K562 (cell line): Measurements from ENCODE around the gene RPL28. TPM values are rescaled to one million over a fixed set of nuclear protein-coding genes. Genes with fewer than 3 reads are reported as not detected.

Source experiments
- ATAC-seq: fragments of 200-7000 bp; cut with Tn5 transposase; 3 replicates; pipeline ENCODE4 v1.9.1; 2020; ENCODE audit warnings: moderate library complexity
- BruUV-seq: library from RNA; stranded (reverse); fragments of 400-500 nt; replicated peaks from 2 replicates; lab custom pipeline; 2021; lab: Mats Ljungman, UMichigan
- CTCF ChIA-PET: fragments of 300-600 bp; formaldehyde crosslinking; extraction: SDS; loops from one replicate; lab custom pipeline; 2021; ENCODE audit warnings: low intra/inter-chr PET ratio; lab: Yijun Ruan, JAX
- POLR2A ChIA-PET: fragments of 300-600, 350-650 bp; sonication (Branson Sonifier 250); formaldehyde crosslinking; extraction: SDS; loops from one replicate; lab custom pipeline; 2021; ENCODE audit warnings: antibody characterized with exemption, inconsistent platforms; lab: Yijun Ruan, JAX
- DNase-seq, 4 experiments: peaks; one replicate each; pipeline versions ENCODE4 v3.0.0 to v3.0.0-alpha.2; 2011 to 2018; ENCODE audit warnings: low spot score in 3 of 4, mixed read lengths in 3 of 4; ENCODE audit errors: extremely low read depth in 1 of 4
- FAIRE-seq: peaks from 2 replicates; lab custom pipeline; 2011; peaks lifted over from hg19 to GRCh38; lab: Jason Lieb, UNC
- H2AFZ ChIP-seq: 2 replicates; pipeline ENCODE4 v1.6.0; 2011; ENCODE audit warnings: low read depth, low read length, control low read depth, inconsistent platforms
- H3K27ac ChIP-seq: fragments of 200-600 bp; 3 replicates; pipeline ENCODE4 v1.8.0; 2011; ENCODE audit warnings: low read depth, mild to moderate bottlenecking, control low read depth, inconsistent platforms, low read length, moderate library complexity, mixed read lengths; ENCODE audit errors: extremely low read depth
- H3K27me3 ChIP-seq, 2 experiments: fragments of 300-600 bp in 1 of 2; 2 replicates in 1 of 2; 3 replicates in 1 of 2; pipeline versions ENCODE4 v1.6.0 to v1.8.0; 2011; ENCODE audit warnings: inconsistent platforms in 2 of 2, low read length in 2 of 2, mild to moderate bottlenecking in 1 of 2, mixed read lengths in 1 of 2, moderate library complexity in 1 of 2; ENCODE audit not compliant: control insufficient read depth in 2 of 2, insufficient read depth in 2 of 2
- H3K36me3 ChIP-seq: fragments of 300-600 bp; 3 replicates; pipeline ENCODE4 v1.8.0; 2011; ENCODE audit warnings: mild to moderate bottlenecking, low read length, inconsistent platforms; ENCODE audit not compliant: control insufficient read depth, insufficient read depth
- H3K4me1 ChIP-seq, 2 experiments: fragments of 200-600 bp in 1 of 2; replicated peaks in 1 of 2; 2 replicates in 1 of 2; 3 replicates in 1 of 2; pipeline versions ENCODE4 v1.5.1 to v1.8.0; 2011; ENCODE audit warnings: inconsistent platforms in 2 of 2, low read length in 2 of 2, mild to moderate bottlenecking in 1 of 2, mixed read lengths in 1 of 2, moderate library complexity in 1 of 2; ENCODE audit not compliant: control insufficient read depth in 2 of 2, insufficient read depth in 2 of 2
- H3K4me2 ChIP-seq: 2 replicates; pipeline ENCODE4 v1.6.1; 2011; ENCODE audit warnings: low read length, control low read depth, inconsistent platforms, mixed read lengths; ENCODE audit not compliant: insufficient read depth
- H3K4me3 ChIP-seq: fragments of 200-600 bp; sonication (generic), shearing (Covaris generic); 2 replicates; pipeline ENCODE4 v1.5.1; 2016; ENCODE audit warnings: control low read depth, inconsistent platforms
- H3K79me2 ChIP-seq: fragments of 200-600 bp; 3 replicates; pipeline ENCODE4 v1.8.0; 2011; ENCODE audit warnings: low read length, inconsistent platforms; ENCODE audit not compliant: control insufficient read depth, insufficient read depth
- H3K9ac ChIP-seq, 2 experiments: 2 replicates each; pipeline versions ENCODE4 v1.6.0 to v1.6.1; 2011; ENCODE audit warnings: low read depth in 2 of 2, low read length in 2 of 2, control low read depth in 1 of 2, inconsistent platforms in 1 of 2, mild to moderate bottlenecking in 1 of 2, mixed read lengths in 1 of 2; ENCODE audit not compliant: insufficient read depth in 1 of 2
- H3K9me1 ChIP-seq: one replicate; pipeline ENCODE4 v1.6.0; 2011; ENCODE audit warnings: inconsistent platforms, mild to moderate bottlenecking, low read length, moderate library complexity; ENCODE audit not compliant: control insufficient read depth, insufficient read depth
- H3K9me3 ChIP-seq: replicated peaks from 2 replicates; pipeline ENCODE4 v1.5.1; 2011; ENCODE audit warnings: low read depth, low read length, inconsistent platforms; ENCODE audit not compliant: control insufficient read depth, insufficient read depth
- H4K20me1 ChIP-seq: replicated peaks from 2 replicates; pipeline ENCODE4 v1.6.1; 2011; ENCODE audit warnings: low read length, inconsistent platforms, mixed read lengths; ENCODE audit not compliant: control insufficient read depth, insufficient read depth
- ETV1 ChIP-seq: fragments of 450-650 bp; conservative IDR thresholded peaks from 2 replicates; pipeline ENCODE4 v1.6.1; 2016; ENCODE audit warnings: missing genetic modification characterization, control low read depth, low read depth, missing compliant biosample characterization
- FOXJ2 ChIP-seq: fragments of 200-800 bp; sonication (Bioruptor generic); IDR thresholded peaks from 2 replicates; pipeline ENCODE4 v1.6.1; 2016; ENCODE audit warnings: missing genetic modification characterization, missing compliant biosample characterization
- FOXM1 ChIP-seq, 2 experiments: fragments of 450-650 bp in 1 of 2; sonication (generic) in 1 of 2; formaldehyde crosslinking in 1 of 2; IDR thresholded peaks; 2 replicates each; pipeline versions ENCODE4 v1.6.1 to v1.9.0; 2017 to 2022; ENCODE audit warnings: low read depth in 2 of 2, mild to moderate bottlenecking in 2 of 2, missing genetic modification reagents in 1 of 2, moderate library complexity in 1 of 2
- ID3 ChIP-seq, 2 experiments: fragments of 250-450 bp in 1 of 2; fragments of 450-650 bp in 1 of 2; sonication (Bioruptor Pico) in 1 of 2; IDR thresholded peaks; 2 replicates each; pipeline versions ENCODE4 v1.6.1 to v1.8.0; 2016 to 2021; ENCODE audit warnings: mild to moderate bottlenecking in 2 of 2, moderate library complexity in 2 of 2, missing compliant biosample characterization in 1 of 2, missing genetic modification characterization in 1 of 2
- JUN ChIP-seq, 2 experiments: sonication (generic) in 1 of 2; formaldehyde crosslinking in 1 of 2; IDR thresholded peaks; 2 replicates each; pipeline versions ENCODE4 v1.6.1 to v1.8.0; 2012 to 2022; ENCODE audit warnings: borderline replicate concordance in 2 of 2, mild to moderate bottlenecking in 2 of 2, improper control_type of control experiment in 1 of 2, low read depth in 1 of 2, low read length in 1 of 2, missing genetic modification reagents in 1 of 2
- KLF16 ChIP-seq: IDR thresholded peaks from 2 replicates; pipeline ENCODE4 v1.6.1; 2016; ENCODE audit warnings: antibody characterized with exemption
- PML ChIP-seq: IDR thresholded peaks from 2 replicates; pipeline ENCODE4 v1.6.1; 2012; ENCODE audit warnings: low read length, inconsistent platforms
- POLR2AphosphoS5 ChIP-seq: IDR thresholded peaks from 2 replicates; pipeline ENCODE4 v1.6.1; 2011; ENCODE audit warnings: mild to moderate bottlenecking, low read depth, low read length, moderate library complexity; ENCODE audit not compliant: control insufficient read depth, insufficient read depth
- PTTG1 ChIP-seq: fragments of 450-650 bp; IDR thresholded peaks from 2 replicates; pipeline ENCODE4 v1.6.1; 2016; ENCODE audit warnings: low read depth, mild to moderate bottlenecking, missing genetic modification characterization, missing compliant biosample characterization
- SMARCA4 ChIP-seq: fragments of 450-650 bp; IDR thresholded peaks from 2 replicates; pipeline ENCODE4 v1.6.1; 2016
- TAF1 ChIP-seq: IDR thresholded peaks from 2 replicates; pipeline ENCODE4 v1.6.1; 2011; ENCODE audit warnings: mild to moderate bottlenecking, low read length, moderate library complexity; ENCODE audit not compliant: insufficient read depth, control insufficient read depth, severe bottlenecking; ENCODE audit errors: extremely low read depth
- TFAP4 ChIP-seq: sonication (generic); formaldehyde crosslinking; IDR thresholded peaks from 2 replicates; pipeline ENCODE4 v1.8.0; 2022; ENCODE audit warnings: missing genetic modification reagents, mild to moderate bottlenecking, moderate library complexity, borderline replicate concordance
- ZFP91 ChIP-seq: sonication (generic); formaldehyde crosslinking; IDR thresholded peaks from 2 replicates; pipeline ENCODE4 v1.8.0; 2022; ENCODE audit warnings: mild to moderate bottlenecking, missing genetic modification reagents
- ZFX ChIP-seq: sonication (generic); formaldehyde crosslinking; IDR thresholded peaks from 2 replicates; pipeline ENCODE4 v1.8.0; 2022; ENCODE audit warnings: mild to moderate bottlenecking, missing genetic modification reagents, moderate library complexity
- ZSCAN29 ChIP-seq: fragments of 450-650 bp; IDR thresholded peaks from 2 replicates; pipeline ENCODE4 v1.6.1; 2017
- WGBS: fragments of 100-300 bp; shearing (Covaris generic); methylation state at CpG from one replicate; pipeline ENCODE4 v1.1.6; 2016; ENCODE audit warnings: low coverage, mixed read lengths; ENCODE audit not compliant: insufficient coverage; ENCODE audit errors: missing lambda C conversion rate; 5-methylcytosine and 5-hydroxymethylcytosine counted together
- in situ Hi-C: fragments of 300-500 bp; cut with MboI; formaldehyde crosslinking; loops from 4 replicates; pipeline ENCODE4 v1.15.0; 2018; ENCODE audit warnings: inconsistent platforms, mixed read lengths
- intact Hi-C: fragments of 100-400 bp; cut with micrococcal nuclease; formaldehyde crosslinking; loops from 2 replicates; pipeline ENCODE4 v1.14.2; 2022
- polyA plus RNA-seq, 8 experiments: library from polyadenylated mRNA; depleted of rRNA in 4 of 8; stranded (reverse) in 5 of 8; unstranded in 3 of 8; fragments of >200 nt; fragmentation: Nextera tagmentation in 2 of 8; fragmentation: Illumina TruSeq in 1 of 8; extraction: Ambion mirVana in 2 of 8; extraction: Trizol in 1 of 8; gene quantifications; 2 replicates each; pipeline versions ENCODE4 v1.2.1 to v1.2.3, GENCODE V29; 2011 to 2014; ENCODE audit warnings: inconsistent platforms in 1 of 8, missing spikeins in 1 of 8
- total RNA-seq, 7 experiments: library from RNA; depleted of rRNA in 6 of 7; stranded (reverse); fragments of >200 nt in 6 of 7; fragmentation: Illumina TruSeq in 2 of 7; extraction: Trizol in 2 of 7; gene quantifications; 2 replicates each; pipeline versions ENCODE4 v1.2.1 to v1.2.3, GENCODE V29; 2011 to 2021; ENCODE audit warnings: low replicate concordance in 1 of 7

Gene RPL28
- total and polyA plus RNA-seq, 9 of the 15 experiments (the other 6 are each of a cell fraction or from before 2014, with no cell fraction given), result 124 to 3,106 (median 622) TPM

- FAIRE-seq, result no peak
- H3K79me2 ChIP-seq, result peaks cover 73% of the 10 kb centered on the region
- BruUV-seq, result TSS peak; percentile 68
- POLR2A ChIA-PET, result interaction anchor here (0.6 to 12.9 kb wide), 15 partner anchors 12 to 250 kb away, joined by 3 to 195 read pairs (median 3); partner anchors contain the start of genes HSPBP1, KMT5C and UBE2S
- peaks cover 47 to 61% of the 10 kb centered on the region in 2 experiments for H3K4me1 ChIP-seq
- CTCF ChIA-PET, result no interaction called here
- H3K9me1 ChIP-seq, result peaks cover 16% of the 10 kb centered on the region
- peak overlapping the region; percentile 94 for H3K4me2 ChIP-seq
- peak overlapping the region; percentile 94 to 97 for H3K9ac ChIP-seq
- H4K20me1 ChIP-seq, result peaks cover 41% of the 10 kb centered on the region
- WGBS, result 2% methylated on average over 33 of the region's 34 CpGs
- in situ Hi-C loops, result no loop called here
- peak overlapping the region; percentile 77 for H3K4me3 ChIP-seq
- H3K36me3 ChIP-seq, result peaks cover 42% of the 10 kb centered on the region
- H3K27ac ChIP-seq, result peak overlapping the region; percentile 97
- peak overlapping the region; percentile 99 for H2AFZ ChIP-seq
- peak; percentile 87 for ATAC-seq
- H3K9me3 ChIP-seq, result no peaks in the 10 kb centered on the region; the same call in 1 of the 2 replicates
- intact Hi-C loops, result loop anchor here (2.0 to 5.0 kb wide), 3 partner anchors 67 to 168 kb away; no protein-coding TSS in a partner anchor
- DNase-seq, result peak; percentile 77 to 96 (median 85)
- H3K27me3 ChIP-seq, result no peaks in the 10 kb centered on the region
- TF ChIP-seq ZFX (CRISPR knock-in tag) (peak; percentile 71; the same call in 1 of the 2 replicates), POLR2AphosphoS5 (peak; percentile 22; the same call in 1 of the 2 replicates), TFAP4 (CRISPR knock-in tag) (0 out of 2 replicates have a peak, but pooled peaks have one; percentile 7), ETV1 (tag) (0 out of 2 replicates have a peak, but pooled peaks have one; percentile 45), JUN (IDR thresholded peaks at IDR 0.05; ENCODE audit: borderline replicate concordance, low read depth, low read length) (peak; percentile 5; the same call in 1 of the 2 replicates), JUN (CRISPR knock-in tag; IDR thresholded peaks at IDR 0.05; ENCODE audit: borderline replicate concordance) (no peak), KLF16 (no peak), ID3 (CRISPR knock-in tag; IDR thresholded peaks at IDR 0.05) (no peak), ID3 (tag; IDR thresholded peaks at IDR 0.05) (0 out of 2 replicates have a peak, but pooled peaks have one; percentile 15), SMARCA4 (no peak), PTTG1 (tag) (no peak), FOXM1 (IDR thresholded peaks at IDR 0.05; ENCODE audit: low read depth) (no peak), FOXM1 (CRISPR knock-in tag; IDR thresholded peaks at IDR 0.05; ENCODE audit: low read depth) (no peak), ZFP91 (0 out of 2 replicates have a peak, but pooled peaks have one; percentile 29), TAF1 (peak; percentile 5), ZSCAN29 (peak; percentile 96), FOXJ2 (peak; percentile 53; the same call in 1 of the 2 replicates), PML (peak; percentile 21; the same call in 1 of the 2 replicates)
Observed at GRCh38 chr19:55384920-55385723, 610 bp upstream of the RPL28 start.
